MM.1S (cell line): ENCODE measurements around the gene EXOC4.

ENCODE experiments used
- DNase-seq: peaks from one replicate; pipeline ENCODE4 v3.0.0-alpha.2; 2015
- H2AFZ ChIP-seq: fragments of 300-600 bp; sonication (generic); 2 replicates; pipeline ENCODE4 v1.6.0; 2016; ENCODE audit warnings: antibody characterized with exemption, low read length
- H3F3A ChIP-seq: fragments of 300-600 bp; sonication (generic); 2 replicates; pipeline ENCODE4 v1.6.1; 2016; ENCODE audit warnings: mild to moderate bottlenecking, antibody characterized with exemption, low read length, moderate library complexity, mixed read lengths; ENCODE audit not compliant: insufficient read depth
- H3K27ac ChIP-seq: fragments of 300-600 bp; sonication (generic); 2 replicates; pipeline ENCODE4 v1.5.1; 2016; ENCODE audit warnings: mild to moderate bottlenecking, low read length
- H3K27me3 ChIP-seq: fragments of 300-600 bp; sonication (generic); replicated peaks from 2 replicates; pipeline ENCODE4 v1.6.0; 2016; ENCODE audit warnings: low read length; ENCODE audit not compliant: insufficient read depth
- H3K36me3 ChIP-seq: fragments of 300-600 bp; sonication (generic); replicated peaks from 2 replicates; pipeline ENCODE4 v1.6.1; 2016; ENCODE audit warnings: mild to moderate bottlenecking, low read length, mixed read lengths; ENCODE audit not compliant: insufficient read depth
- H3K4me1 ChIP-seq: fragments of 300-600 bp; sonication (generic); 2 replicates; pipeline ENCODE4 v1.6.1; 2016; ENCODE audit warnings: low read length, mixed read lengths
- H3K4me2 ChIP-seq: fragments of 300-600 bp; sonication (generic); 2 replicates; pipeline ENCODE4 v1.6.0; 2016; ENCODE audit warnings: low read depth, low read length
- H3K4me3 ChIP-seq: fragments of 300-600 bp; sonication (generic); 2 replicates; pipeline ENCODE4 v1.5.1; 2016; ENCODE audit warnings: low read length, mixed read lengths
- H3K79me2 ChIP-seq: fragments of 300-600 bp; sonication (generic); 2 replicates; pipeline ENCODE4 v1.6.1; 2016; ENCODE audit warnings: mixed run types, low read length, mixed read lengths
- H3K9ac ChIP-seq: fragments of 300-600 bp; sonication (generic); 2 replicates; pipeline ENCODE4 v1.6.1; 2016; ENCODE audit warnings: low read length, mixed read lengths
- H3K9me2 ChIP-seq: fragments of 300-600 bp; sonication (generic); replicated peaks from 2 replicates; pipeline ENCODE4 v1.6.1; 2016; ENCODE audit warnings: mild to moderate bottlenecking, low read length, mixed read lengths; ENCODE audit not compliant: insufficient read depth
- H3K9me3 ChIP-seq: fragments of 300-600 bp; sonication (generic); replicated peaks from 2 replicates; pipeline ENCODE4 v1.6.1; 2016; ENCODE audit warnings: mild to moderate bottlenecking, low read length, mixed read lengths; ENCODE audit not compliant: insufficient read depth
- H4K20me1 ChIP-seq: fragments of 300-600 bp; sonication (generic); 2 replicates; pipeline ENCODE4 v1.6.1; 2016; ENCODE audit warnings: mild to moderate bottlenecking, low read length, moderate library complexity, mixed read lengths; ENCODE audit not compliant: insufficient read depth
- EZH2 ChIP-seq: fragments of 300-600 bp; sonication (generic); optimal IDR thresholded peaks from 2 replicates; pipeline ENCODE3; 2017; ENCODE audit warnings: low read depth, mild to moderate bottlenecking, antibody characterized with exemption, low read length, mixed read lengths
- EZH2phosphoT487 ChIP-seq: fragments of 300-600 bp; sonication (generic); IDR thresholded peaks from 2 replicates; pipeline ENCODE4 v1.6.1; 2018; ENCODE audit warnings: antibody characterized with exemption, low read length
- TF ChIP-seq, protein P1 (sequence below): fragments of 300-600 bp; sonication (generic); IDR thresholded peaks from 2 replicates; pipeline ENCODE4 v1.5.1; 2016; ENCODE audit warnings: antibody characterized with exemption, low read length, mixed read lengths

EXOC4 gene

DNA sequence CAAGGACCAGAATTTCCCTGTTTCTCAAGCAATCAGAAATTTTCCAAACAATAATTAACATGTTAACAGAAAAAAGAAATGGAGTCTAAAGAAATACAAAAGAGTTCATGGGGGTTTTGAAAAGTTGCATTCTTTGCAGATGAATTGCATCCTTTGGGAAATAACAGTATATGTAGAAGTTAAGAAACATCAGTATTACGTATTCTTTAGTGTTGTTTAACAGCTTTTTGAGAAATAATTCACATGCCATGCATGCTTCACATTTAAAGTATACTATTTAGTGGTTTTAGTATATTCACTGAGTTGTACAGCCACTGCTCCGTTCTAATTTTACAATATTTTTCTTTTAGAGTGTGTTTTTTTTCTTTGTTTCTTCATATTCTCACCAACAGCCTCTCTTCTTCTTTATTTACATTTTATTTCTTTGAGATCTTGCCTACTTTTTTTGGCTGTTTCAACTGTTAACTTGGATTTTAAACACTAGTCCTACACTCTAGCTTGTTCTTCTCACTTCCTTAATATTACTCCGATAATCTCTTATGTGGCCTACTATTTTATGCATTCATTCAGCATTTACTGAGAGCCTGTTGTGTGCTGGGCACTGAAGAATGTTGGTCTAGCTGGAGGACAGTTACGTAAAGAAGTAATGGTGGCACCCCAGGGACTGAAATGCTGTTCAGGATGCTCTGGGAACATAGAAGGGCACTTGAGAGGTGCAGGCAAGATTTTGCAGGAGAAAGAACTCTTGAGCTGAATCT, 330.1 kb downstream of the EXOC4 start:
- Histone ChIP-seq H3K27me3 (no peaks in the 10 kb centered on the region), H3F3A (no peaks in the 10 kb centered on the region), H3K27ac (no peak overlapping the region), H2AFZ (no peak overlapping the region), H3K36me3 (no peaks in the 10 kb centered on the region), H3K9me3 (no peaks in the 10 kb centered on the region), H4K20me1 (no peaks in the 10 kb centered on the region), H3K9ac (no peak overlapping the region), H3K4me1 (no peaks in the 10 kb centered on the region), H3K4me2 (no peak overlapping the region), H3K79me2 (no peaks in the 10 kb centered on the region), H3K4me3 (no peak overlapping the region), H3K9me2 (no peaks in the 10 kb centered on the region)
- TF ChIP-seq, protein P1, sequence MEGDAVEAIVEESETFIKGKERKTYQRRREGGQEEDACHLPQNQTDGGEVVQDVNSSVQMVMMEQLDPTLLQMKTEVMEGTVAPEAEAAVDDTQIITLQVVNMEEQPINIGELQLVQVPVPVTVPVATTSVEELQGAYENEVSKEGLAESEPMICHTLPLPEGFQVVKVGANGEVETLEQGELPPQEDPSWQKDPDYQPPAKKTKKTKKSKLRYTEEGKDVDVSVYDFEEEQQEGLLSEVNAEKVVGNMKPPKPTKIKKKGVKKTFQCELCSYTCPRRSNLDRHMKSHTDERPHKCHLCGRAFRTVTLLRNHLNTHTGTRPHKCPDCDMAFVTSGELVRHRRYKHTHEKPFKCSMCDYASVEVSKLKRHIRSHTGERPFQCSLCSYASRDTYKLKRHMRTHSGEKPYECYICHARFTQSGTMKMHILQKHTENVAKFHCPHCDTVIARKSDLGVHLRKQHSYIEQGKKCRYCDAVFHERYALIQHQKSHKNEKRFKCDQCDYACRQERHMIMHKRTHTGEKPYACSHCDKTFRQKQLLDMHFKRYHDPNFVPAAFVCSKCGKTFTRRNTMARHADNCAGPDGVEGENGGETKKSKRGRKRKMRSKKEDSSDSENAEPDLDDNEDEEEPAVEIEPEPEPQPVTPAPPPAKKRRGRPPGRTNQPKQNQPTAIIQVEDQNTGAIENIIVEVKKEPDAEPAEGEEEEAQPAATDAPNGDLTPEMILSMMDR = no peak
- TF ChIP-seq EZH2phosphoT487 (no peak), EZH2 (no peak)
- no peak for DNase-seq

DNA sequence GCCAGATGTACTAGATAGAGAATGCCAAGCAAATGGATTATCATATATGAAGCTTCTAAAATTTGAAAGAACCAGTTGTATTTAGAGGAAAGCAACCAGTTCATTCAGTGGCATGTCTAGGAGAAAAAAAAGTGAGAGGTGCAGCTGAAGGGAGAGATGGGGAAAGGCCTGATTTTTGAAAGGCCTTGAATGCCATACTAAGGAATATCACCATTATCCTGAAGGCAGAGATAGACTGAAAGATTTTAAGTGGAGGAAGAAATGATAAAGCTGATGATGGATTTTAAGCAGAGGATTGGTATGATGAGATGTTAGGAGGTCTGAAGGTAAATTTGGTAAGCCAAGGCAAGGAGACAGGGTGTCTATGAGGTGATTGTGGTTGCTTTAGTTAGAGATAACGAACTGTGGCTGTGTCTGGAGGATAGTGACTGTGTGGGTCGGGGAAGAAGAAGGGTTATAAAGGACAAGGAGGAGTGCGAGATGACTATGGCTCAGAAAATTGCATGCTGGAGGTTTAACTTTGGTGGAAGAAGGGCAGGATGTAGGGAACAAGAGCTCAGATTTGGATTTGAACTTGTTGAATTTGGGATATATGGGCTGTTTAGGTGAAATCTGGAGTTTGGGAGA, 330.8 kb downstream of the EXOC4 start:
- Histone ChIP-seq H3K9me3 (no peaks in the 10 kb centered on the region), H3K27me3 (no peaks in the 10 kb centered on the region), H4K20me1 (no peaks in the 10 kb centered on the region), H3K4me1 (no peaks in the 10 kb centered on the region), H3K9ac (no peak overlapping the region), H3K79me2 (no peaks in the 10 kb centered on the region), H2AFZ (no peak overlapping the region), H3K4me3 (no peak overlapping the region), H3K9me2 (no peaks in the 10 kb centered on the region), H3F3A (no peaks in the 10 kb centered on the region), H3K4me2 (no peak overlapping the region), H3K27ac (no peak overlapping the region), H3K36me3 (no peaks in the 10 kb centered on the region)
- no peak for TF ChIP-seq EZH2
- TF ChIP-seq, protein P1 = no peak
- TF ChIP-seq EZH2phosphoT487 = no peak
- no peak for DNase-seq

DNA sequence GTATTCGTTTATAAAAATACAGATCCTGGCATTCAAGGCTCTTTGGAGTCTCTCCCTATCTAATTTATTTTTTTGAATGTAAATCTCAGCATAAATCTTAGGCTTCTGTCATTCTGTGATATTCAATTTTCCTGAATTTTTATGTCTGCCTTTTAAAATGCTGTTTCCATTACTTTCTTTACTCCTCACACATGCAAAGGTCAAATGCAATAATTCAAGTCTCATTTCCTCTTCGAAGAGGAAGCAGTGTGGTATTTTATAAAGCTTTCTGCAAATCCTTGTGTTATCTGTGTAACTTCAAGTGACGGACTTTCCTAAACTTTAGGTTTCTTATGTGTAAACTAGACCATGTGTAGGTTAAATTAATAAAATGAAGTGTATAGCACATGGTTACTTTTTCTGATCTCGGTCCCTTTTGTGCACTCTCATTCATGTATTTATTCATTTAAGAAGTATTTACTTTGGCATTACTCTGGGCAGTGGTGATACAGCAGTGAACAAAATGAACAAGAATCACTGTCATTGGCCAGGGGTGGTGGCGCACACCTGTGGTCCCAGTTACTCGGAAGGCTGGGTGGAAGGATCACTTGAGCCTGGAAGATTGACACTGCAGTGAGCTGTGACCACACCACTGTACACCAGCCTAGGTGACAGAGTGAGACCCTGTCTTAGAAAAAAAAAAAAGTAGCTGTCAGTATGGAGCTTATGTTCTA, 332.2 kb downstream of the EXOC4 start:
- no peaks in the 10 kb centered on the region for H3K27me3 ChIP-seq
- TF ChIP-seq, protein P1 = no peak
- TF ChIP-seq EZH2 = no peak
- TF ChIP-seq EZH2phosphoT487 = no peak
- H3K79me2 ChIP-seq = no peaks in the 10 kb centered on the region
- H3K9me2 ChIP-seq = no peaks in the 10 kb centered on the region
- no peak overlapping the region for H3K9ac ChIP-seq
- H3K36me3 ChIP-seq = no peaks in the 10 kb centered on the region
- no peak overlapping the region for H3K4me3 ChIP-seq
- no peaks in the 10 kb centered on the region for H3F3A ChIP-seq
- no peak overlapping the region for H2AFZ ChIP-seq
- no peaks in the 10 kb centered on the region for H4K20me1 ChIP-seq
- DNase-seq = no peak
- H3K4me1 ChIP-seq = no peaks in the 10 kb centered on the region
- no peaks in the 10 kb centered on the region for H3K9me3 ChIP-seq
- no peak overlapping the region for H3K4me2 ChIP-seq
- no peak overlapping the region for H3K27ac ChIP-seq
